ENCODE results near the gene SLC39A7. TPM values are rescaled to one million over a fixed set of nuclear protein-coding genes. Genes with fewer than 3 reads are reported as not detected.

Gene SLC39A7, protein sequence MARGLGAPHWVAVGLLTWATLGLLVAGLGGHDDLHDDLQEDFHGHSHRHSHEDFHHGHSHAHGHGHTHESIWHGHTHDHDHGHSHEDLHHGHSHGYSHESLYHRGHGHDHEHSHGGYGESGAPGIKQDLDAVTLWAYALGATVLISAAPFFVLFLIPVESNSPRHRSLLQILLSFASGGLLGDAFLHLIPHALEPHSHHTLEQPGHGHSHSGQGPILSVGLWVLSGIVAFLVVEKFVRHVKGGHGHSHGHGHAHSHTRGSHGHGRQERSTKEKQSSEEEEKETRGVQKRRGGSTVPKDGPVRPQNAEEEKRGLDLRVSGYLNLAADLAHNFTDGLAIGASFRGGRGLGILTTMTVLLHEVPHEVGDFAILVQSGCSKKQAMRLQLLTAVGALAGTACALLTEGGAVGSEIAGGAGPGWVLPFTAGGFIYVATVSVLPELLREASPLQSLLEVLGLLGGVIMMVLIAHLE
- total RNA-seq (2022) (118 and 187 TPM in 2 replicates), Bru-seq, nascent RNA (percentile 95 among the genes with signal in this experiment), BruChase-seq, experiment 1, labeled RNA remaining after a 6-hour chase (percentile 99 among the genes with signal in this experiment), BruChase-seq, experiment 2, labeled RNA remaining after a 2-hour chase (percentile 98 among the genes with signal in this experiment)
- long read RNA-seq, transcript SLC39A7-202 (7 exons, 2,409 nt), result minor isoform, 11 of 48 reads
- long read RNA-seq, transcript SLC39A7-201 (8 exons, 2,153 nt), result major isoform, 14 of 48 reads
- long read RNA-seq, partial matches to known transcripts, result 19 of 48 reads
- long read RNA-seq, other reads (novel, unspliced or antisense), result 4 of 48 reads

DNA sequence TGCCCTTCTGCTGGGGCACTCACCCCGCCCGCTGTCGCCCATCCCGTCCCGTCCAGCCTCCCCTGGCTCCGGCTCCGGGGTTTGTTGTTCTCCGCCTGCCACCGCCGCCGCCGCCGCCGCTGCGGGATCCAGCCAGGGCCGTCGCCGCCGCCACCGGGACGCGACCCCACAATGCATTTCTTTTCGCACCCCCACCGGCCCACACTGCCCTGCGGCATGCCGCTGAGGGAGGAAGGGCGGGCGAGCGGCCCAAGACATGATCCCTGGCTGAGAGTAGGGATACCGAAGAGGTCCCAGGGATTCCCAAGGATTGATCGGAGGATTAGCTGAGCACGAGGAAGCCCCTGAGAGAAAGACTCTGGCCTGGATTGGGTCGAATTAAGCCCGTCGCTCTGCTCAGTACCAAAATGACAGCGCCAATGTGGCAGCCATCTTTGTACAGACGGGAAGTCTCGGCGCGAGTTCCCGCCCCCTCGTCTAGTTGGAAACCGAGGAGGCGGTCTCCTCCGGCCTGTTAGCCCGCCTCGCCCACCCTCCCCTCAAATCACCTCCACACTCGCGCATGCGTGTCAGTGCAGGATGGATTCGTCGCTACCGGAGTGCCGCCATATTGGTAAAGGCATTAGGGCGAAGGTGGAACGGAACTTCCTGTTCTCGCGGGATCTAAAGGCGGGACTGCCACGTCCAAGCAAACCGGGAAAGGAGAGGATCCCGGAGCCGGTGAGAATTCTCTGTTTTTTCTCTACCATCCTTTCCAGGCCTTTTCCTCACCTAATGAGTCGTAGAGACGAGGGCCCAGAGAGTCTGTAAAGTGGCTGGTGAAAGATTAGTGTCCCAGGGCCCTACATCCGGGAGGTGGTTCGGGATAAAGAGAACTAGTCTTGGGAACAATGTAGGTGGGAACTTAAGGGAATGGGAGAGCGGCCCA lies at the start of gene SLC39A7, which contains the start of gene RXRB:
TSS of gene SLC39A7 (plus strand) at position 649 of the 928 bp plus-strand sequence. CDS start 379 bp downstream, outside the sequence.
TSS of gene RXRB (minus strand) at position 447 of the 928 bp plus-strand sequence. CDS start at position 258, 189 bp downstream.
- DNase-seq (ENCODE audit: unreplicated experiment), result peak; percentile 99
- no peaks in the 10 kb centered on the region for H3K27me3 Mint-ChIP-seq (ENCODE audit: insufficient read depth, unreplicated experiment)
- ChIA-PET CTCF (interaction anchor here (0.6 kb wide), 1 partner anchor 34 kb away, joined by 3 read pairs; no protein-coding TSS in a partner anchor), POLR2A (interaction anchor here (0.7 to 2.4 kb wide), 9 partner anchors 8 to 1124 kb away, joined by 3 to 20 read pairs (median 4); partner anchors contain the start of genes RGL2, RING1, RPS18 and VPS52)
- H3K9me3 Mint-ChIP-seq (ENCODE audit: unreplicated experiment), result no peaks in the 10 kb centered on the region
- peak within 1 kb of the TSS; percentile 98 for H3K4me3 Mint-ChIP-seq (ENCODE audit: unreplicated experiment)
- H3K27ac Mint-ChIP-seq (ENCODE audit: low read depth, unreplicated experiment), result peak within 1 kb of the TSS; percentile 100
- H3K4me1 Mint-ChIP-seq (ENCODE audit: insufficient read depth, unreplicated experiment), result peaks cover 61% of the 10 kb centered on the region
- BruUV-seq (replicated peaks), result no TSS peak
- peaks cover 48% of the 10 kb centered on the region for H3K36me3 Mint-ChIP-seq (ENCODE audit: insufficient read depth, unreplicated experiment)
- TF ChIP-seq, protein P1, sequence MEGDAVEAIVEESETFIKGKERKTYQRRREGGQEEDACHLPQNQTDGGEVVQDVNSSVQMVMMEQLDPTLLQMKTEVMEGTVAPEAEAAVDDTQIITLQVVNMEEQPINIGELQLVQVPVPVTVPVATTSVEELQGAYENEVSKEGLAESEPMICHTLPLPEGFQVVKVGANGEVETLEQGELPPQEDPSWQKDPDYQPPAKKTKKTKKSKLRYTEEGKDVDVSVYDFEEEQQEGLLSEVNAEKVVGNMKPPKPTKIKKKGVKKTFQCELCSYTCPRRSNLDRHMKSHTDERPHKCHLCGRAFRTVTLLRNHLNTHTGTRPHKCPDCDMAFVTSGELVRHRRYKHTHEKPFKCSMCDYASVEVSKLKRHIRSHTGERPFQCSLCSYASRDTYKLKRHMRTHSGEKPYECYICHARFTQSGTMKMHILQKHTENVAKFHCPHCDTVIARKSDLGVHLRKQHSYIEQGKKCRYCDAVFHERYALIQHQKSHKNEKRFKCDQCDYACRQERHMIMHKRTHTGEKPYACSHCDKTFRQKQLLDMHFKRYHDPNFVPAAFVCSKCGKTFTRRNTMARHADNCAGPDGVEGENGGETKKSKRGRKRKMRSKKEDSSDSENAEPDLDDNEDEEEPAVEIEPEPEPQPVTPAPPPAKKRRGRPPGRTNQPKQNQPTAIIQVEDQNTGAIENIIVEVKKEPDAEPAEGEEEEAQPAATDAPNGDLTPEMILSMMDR (IDR thresholded peaks at IDR 0.05; ENCODE audit: unreplicated experiment), result no peak
- intact Hi-C loops (cut with micrococcal nuclease), result loop anchor here (2.0 to 5.0 kb wide), 2 partner anchors 48 to 97 kb away; partner anchors contain the start of gene RGL2

DNA sequence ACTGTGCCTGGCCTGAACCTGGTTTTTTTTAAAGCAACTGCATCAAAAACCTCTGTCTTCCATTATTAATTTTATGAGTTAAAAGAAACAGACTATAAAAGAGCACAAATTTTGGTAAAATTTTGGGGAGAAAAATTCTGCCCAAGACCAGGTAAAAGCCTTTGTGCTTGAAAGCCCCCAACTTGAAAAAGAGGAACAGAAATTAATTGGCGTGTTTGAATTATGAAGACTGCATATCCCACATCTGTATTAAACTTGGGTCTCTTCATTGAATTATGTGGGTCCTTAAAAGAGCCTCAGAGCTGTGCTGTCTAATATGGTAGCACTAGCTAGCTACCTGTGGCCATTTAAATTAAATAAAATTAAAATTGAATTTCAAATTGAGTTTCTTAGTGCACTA lies 49.6 kb upstream of the SLC39A7 start:
- Mint-ChIP-seq H3K27me3 (ENCODE audit: insufficient read depth, unreplicated experiment) (peaks cover 40% of the 10 kb centered on the region), H3K4me1 (ENCODE audit: insufficient read depth, unreplicated experiment) (no peaks in the 10 kb centered on the region), H3K27ac (ENCODE audit: low read depth, unreplicated experiment) (no peak overlapping the region), H3K4me3 (ENCODE audit: unreplicated experiment) (no peak overlapping the region), H3K36me3 (ENCODE audit: insufficient read depth, unreplicated experiment) (peaks cover 6% of the 10 kb centered on the region), H3K9me3 (ENCODE audit: unreplicated experiment) (peaks cover 11% of the 10 kb centered on the region)
- DNase-seq (ENCODE audit: unreplicated experiment), result no peak
- no TSS peak for BruUV-seq (replicated peaks)
- POLR2A ChIA-PET, result interaction anchor here (0.9 to 1.6 kb wide), 2 partner anchors 58 to 97 kb away, joined by 3 to 4 read pairs; no protein-coding TSS in a partner anchor
- intact Hi-C loops (cut with micrococcal nuclease), result no loop called here
- CTCF ChIA-PET, result interaction anchor here (1.1 to 6.8 kb wide), 5 partner anchors 11 to 136 kb away, joined by 3 to 63 read pairs (median 4); no protein-coding TSS in a partner anchor
- TF ChIP-seq, protein P1 (IDR thresholded peaks at IDR 0.05; ENCODE audit: unreplicated experiment), result no peak

DNA sequence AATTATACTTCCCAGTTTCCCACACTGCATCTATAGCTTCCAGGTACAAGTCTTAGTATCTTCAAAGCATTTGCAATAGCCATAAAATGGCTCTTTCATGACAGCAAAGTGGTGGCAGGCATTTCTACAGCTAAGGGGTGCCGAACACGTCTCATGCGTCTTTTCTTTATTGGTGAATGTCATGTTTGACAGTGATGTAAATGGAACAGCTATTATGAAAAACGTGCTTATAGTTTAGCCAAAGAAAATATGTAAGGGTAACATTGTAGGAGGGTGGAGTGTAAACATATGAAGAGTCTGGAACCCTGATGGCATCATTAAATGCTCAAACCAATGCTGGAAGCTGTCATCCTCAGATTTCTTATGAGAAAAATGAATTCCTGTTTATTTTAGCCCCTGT lies 46.3 kb upstream of the SLC39A7 start:
- BruUV-seq (replicated peaks), result no TSS peak
- Mint-ChIP-seq H3K36me3 (ENCODE audit: insufficient read depth, unreplicated experiment) (peaks cover 6% of the 10 kb centered on the region), H3K27ac (ENCODE audit: low read depth, unreplicated experiment) (no peak overlapping the region), H3K27me3 (ENCODE audit: insufficient read depth, unreplicated experiment) (peaks cover 30% of the 10 kb centered on the region), H3K9me3 (ENCODE audit: unreplicated experiment) (peaks cover 11% of the 10 kb centered on the region), H3K4me1 (ENCODE audit: insufficient read depth, unreplicated experiment) (no peaks in the 10 kb centered on the region), H3K4me3 (ENCODE audit: unreplicated experiment) (no peak overlapping the region)
- TF ChIP-seq, protein P1 (IDR thresholded peaks at IDR 0.05; ENCODE audit: unreplicated experiment), result no peak
- POLR2A ChIA-PET, result interaction anchor here (0.5 kb wide), 1 partner anchor 78 kb away, joined by 3 read pairs; the partner anchor contains the start of gene HLA-DPB1
- intact Hi-C loops (cut with micrococcal nuclease), result no loop called here
- CTCF ChIA-PET, result interaction anchor here (0.8 to 1.0 kb wide), 3 partner anchors 33 to 140 kb away, joined by 3 to 4 read pairs (median 3); no protein-coding TSS in a partner anchor
- no peak for DNase-seq (ENCODE audit: unreplicated experiment)

All from MCF 10A (cell line).